Spleen (tissue), 11 donors: ENCODE results near the gene IFNLR1. TPM values are rescaled to one million over a fixed set of nuclear protein-coding genes. Genes with fewer than 3 reads are reported as not detected.

Experiments used
- DNase-seq: peaks from one replicate; pipeline ENCODE4 v3.0.0-alpha.2; 2020
- H3K27ac ChIP-seq, 8 donors: fragments of 200-600 bp; sonication (generic) in 7 of 8; 1 replicate in 4 of 8; 2 replicates in 4 of 8; pipeline versions ENCODE4 v1.5.0 to v1.8.0; 2016 to 2021; ENCODE audit warnings: inconsistent platforms in 4 of 8, mild to moderate bottlenecking in 4 of 8, moderate library complexity in 1 of 8
- H3K27me3 ChIP-seq, 7 donors: fragments of 200-600 bp; sonication (generic) in 6 of 7; replicated peaks in 1 of 7; 1 replicate in 4 of 7; 2 replicates in 3 of 7; pipeline versions ENCODE4 v1.5.0 to v1.8.0; 2016 to 2021; ENCODE audit warnings: inconsistent platforms in 3 of 7, mild to moderate bottlenecking in 1 of 7
- H3K36me3 ChIP-seq, 6 donors: fragments of 200-600 bp; sonication (generic) in 5 of 6; 1 replicate in 4 of 6; 2 replicates in 2 of 6; pipeline versions ENCODE4 v1.5.0 to v1.8.0; 2016 to 2021; ENCODE audit warnings: inconsistent platforms in 2 of 6
- H3K4me1 ChIP-seq, 6 donors: fragments of 200-600 bp; sonication (generic) in 5 of 6; 1 replicate in 3 of 6; 2 replicates in 3 of 6; pipeline versions ENCODE4 v1.5.0 to v1.8.0; 2016 to 2021; ENCODE audit warnings: inconsistent platforms in 3 of 6
- H3K4me3 ChIP-seq, 8 donors: fragments of 200-600 bp; sonication (generic) in 7 of 8; 1 replicate in 4 of 8; 2 replicates in 4 of 8; pipeline versions ENCODE4 v1.5.0 to v1.8.0; 2016 to 2021; ENCODE audit warnings: inconsistent platforms in 4 of 8, mild to moderate bottlenecking in 4 of 8, moderate library complexity in 2 of 8
- H3K9me3 ChIP-seq, 8 donors: fragments of 200-600 bp; sonication (generic) in 7 of 8; 1 replicate in 4 of 8; 2 replicates in 4 of 8; pipeline versions ENCODE4 v1.5.0 to v1.8.0; 2016 to 2021; ENCODE audit warnings: inconsistent platforms in 4 of 8
- POLR2A ChIP-seq, 3 donors: fragments of 450-650 bp; IDR thresholded peaks; one replicate each; pipeline ENCODE4 v1.5.1; 2017; ENCODE audit warnings: antibody characterized with exemption in 3 of 3, mild to moderate bottlenecking in 1 of 3
- POLR2AphosphoS5 ChIP-seq, 3 donors: sonication (generic); formaldehyde crosslinking; IDR thresholded peaks; one replicate each; pipeline ENCODE4 v1.5.1; 2017; ENCODE audit warnings: antibody characterized with exemption in 3 of 3
- WGBS, 5 donors: extraction: QIAGEN DNeasy Blood & Tissue Kit in 3 of 5; methylation state at CpG; one replicate each; pipeline versions ENCODE4 v1.1.5 to v1.1.7; 2013 to 2018; 5-methylcytosine and 5-hydroxymethylcytosine counted together
- intact Hi-C: fragments of 100-400 bp; cut with DNase I; formaldehyde crosslinking; loops from one replicate; pipeline ENCODE4 v1.15.0; 2023; ENCODE audit warnings: low total_unique reads
- polyA plus RNA-seq, 3 donors: library from polyadenylated mRNA; stranded (reverse); fragments of 200-250 nt; gene quantifications; one replicate each; pipeline ENCODE4 v1.2.1, GENCODE V29; 2013
- total RNA-seq, 7 donors: library from RNA; depleted of rRNA in 3 of 7; stranded (reverse); fragments of >200 nt in 3 of 7; fragmentation: NEBNext Ultra II Directional in 4 of 7; extraction: Animal tissue kit (Norgen Biotek cat#: 25700) in 4 of 7; gene quantifications; one replicate each; pipeline versions ENCODE4 v1.1.0 to v1.2.1, GENCODE V29; 2016 to 2021
- TF ChIP-seq, protein P1 (sequence below), 11 experiments: fragments of 200-600 bp in 7 of 11; fragments of 450-650 bp in 4 of 11; sonication (generic) in 4 of 11; IDR thresholded peaks in 8 of 11; conservative IDR thresholded peaks in 3 of 11; 1 replicate in 7 of 11; 2 replicates in 4 of 11; pipeline versions ENCODE4 v1.4.0 to v1.8.0; 2016 to 2021; ENCODE audit warnings: antibody characterized with exemption in 11 of 11, inconsistent platforms in 4 of 11, mild to moderate bottlenecking in 1 of 11
- donor health status: healthy with polysubstance abuse.
- donor health status: DM: no; HTN: no; CAD: no; lungs with moderate emphysema.
- donor health status: DM: no; HTN: no; CAD: no.
- donor health status: Bipolar disorder and iron deficiency.
- donor health status: healthy.
- donor health status: DM: no; HTN: no; CAD: no.
- donor health status: DM: yes; HTN: yes; CAD: no.

IFNLR1 gene
- total and polyA plus RNA-seq, 10 donors: 1.7 to 8.9 (median 3.6) TPM

DNA sequence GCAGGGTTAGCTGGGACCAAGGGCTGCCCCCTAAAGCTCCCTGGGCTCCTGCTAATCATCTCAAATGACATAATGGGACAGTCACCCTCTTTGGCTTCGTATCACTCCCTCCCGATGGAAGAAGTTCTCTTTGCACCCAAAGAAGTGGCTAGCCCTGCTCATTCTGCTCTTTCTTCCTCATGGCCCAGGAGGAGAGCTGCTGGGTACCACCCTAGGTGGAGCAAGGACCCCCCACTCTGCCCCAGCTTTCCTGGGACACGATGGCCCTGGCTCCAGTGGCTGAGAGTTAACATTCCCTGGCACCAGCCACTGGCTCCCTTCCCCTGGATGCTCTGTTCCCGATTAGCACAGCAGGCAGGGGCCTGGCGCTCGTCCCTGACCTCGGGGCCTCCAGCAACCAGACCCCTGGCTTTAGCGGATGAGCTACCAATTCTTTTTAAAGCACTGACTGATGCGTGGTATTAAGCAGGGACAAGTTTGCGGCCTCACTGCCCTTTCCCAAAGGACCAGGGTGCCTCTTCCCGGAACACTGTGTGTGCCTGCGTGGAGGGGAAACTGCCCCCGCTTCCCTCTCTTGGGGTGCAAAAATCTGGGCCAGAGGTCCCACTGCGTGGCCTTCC is 76.3 kb downstream of the IFNLR1 start:
- Histone ChIP-seq H3K4me3 (no peak overlapping the region), H3K9me3 (no peaks in the 10 kb centered on the region), H3K36me3 (no peaks in the 10 kb centered on the region), H3K4me1 (peaks cover 0 to 12% (median 4%) of the 10 kb centered on the region in 6 donors), H3K27me3 (peaks cover 0 to 50% (median 0%) of the 10 kb centered on the region in 7 donors), H3K27ac (no peak overlapping the region)
- WGBS, 5 donors: 67 to 84% (median 81%) methylated on average over 14 of the region's 14 CpGs
- TF ChIP-seq POLR2A (IDR thresholded peaks at IDR 0.05) (no peak), POLR2AphosphoS5 (IDR thresholded peaks at IDR 0.05) (no peak)
- TF ChIP-seq, protein P1, sequence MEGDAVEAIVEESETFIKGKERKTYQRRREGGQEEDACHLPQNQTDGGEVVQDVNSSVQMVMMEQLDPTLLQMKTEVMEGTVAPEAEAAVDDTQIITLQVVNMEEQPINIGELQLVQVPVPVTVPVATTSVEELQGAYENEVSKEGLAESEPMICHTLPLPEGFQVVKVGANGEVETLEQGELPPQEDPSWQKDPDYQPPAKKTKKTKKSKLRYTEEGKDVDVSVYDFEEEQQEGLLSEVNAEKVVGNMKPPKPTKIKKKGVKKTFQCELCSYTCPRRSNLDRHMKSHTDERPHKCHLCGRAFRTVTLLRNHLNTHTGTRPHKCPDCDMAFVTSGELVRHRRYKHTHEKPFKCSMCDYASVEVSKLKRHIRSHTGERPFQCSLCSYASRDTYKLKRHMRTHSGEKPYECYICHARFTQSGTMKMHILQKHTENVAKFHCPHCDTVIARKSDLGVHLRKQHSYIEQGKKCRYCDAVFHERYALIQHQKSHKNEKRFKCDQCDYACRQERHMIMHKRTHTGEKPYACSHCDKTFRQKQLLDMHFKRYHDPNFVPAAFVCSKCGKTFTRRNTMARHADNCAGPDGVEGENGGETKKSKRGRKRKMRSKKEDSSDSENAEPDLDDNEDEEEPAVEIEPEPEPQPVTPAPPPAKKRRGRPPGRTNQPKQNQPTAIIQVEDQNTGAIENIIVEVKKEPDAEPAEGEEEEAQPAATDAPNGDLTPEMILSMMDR (IDR thresholded peaks at IDR 0.05 in 8 of 11, conservative IDR thresholded peaks at IDR 0.05 in 3 of 11): no peak
- intact Hi-C loops: no loop called here
- no peak for DNase-seq

DNA sequence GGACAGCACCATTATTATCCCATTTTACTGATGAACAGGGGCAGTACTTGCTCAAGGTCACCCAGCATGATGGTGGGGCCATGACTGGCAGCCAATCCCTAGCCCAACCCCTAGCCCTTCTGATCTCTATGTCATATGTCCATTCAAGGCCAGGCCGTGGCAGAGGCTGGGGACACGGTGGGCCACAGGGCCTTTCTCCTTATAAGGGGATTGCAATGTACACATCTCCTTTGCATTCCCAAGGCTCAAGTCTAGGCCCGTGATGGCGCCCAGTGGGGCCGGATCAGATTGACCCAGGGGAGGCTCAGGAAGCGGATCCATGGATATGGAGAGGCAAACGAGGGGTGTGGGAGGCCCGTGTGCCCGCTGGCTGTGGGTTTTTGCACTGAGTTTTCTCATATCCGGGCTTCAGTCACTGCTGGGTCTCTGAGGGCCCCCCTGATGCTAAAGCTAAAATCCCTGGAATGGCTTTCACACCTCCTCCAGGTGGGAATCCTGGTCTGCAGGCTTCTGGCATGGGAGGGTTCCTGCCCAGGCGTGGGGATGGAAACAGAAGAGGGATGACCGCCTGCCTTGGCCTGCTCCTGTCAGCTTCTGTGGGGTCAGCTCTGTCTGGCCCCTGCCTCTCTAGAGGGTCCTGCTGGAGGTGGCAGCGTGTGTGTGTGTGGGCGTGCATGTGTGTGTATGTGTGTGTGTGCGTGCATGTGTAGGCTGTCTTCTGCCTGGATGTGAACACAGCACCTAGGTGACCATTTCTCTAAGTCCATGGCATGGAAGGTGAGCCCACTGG is 77.2 kb downstream of the IFNLR1 start:
- TF ChIP-seq, protein P1 (IDR thresholded peaks at IDR 0.05 in 8 of 11, conservative IDR thresholded peaks at IDR 0.05 in 3 of 11): no peak
- TF ChIP-seq POLR2AphosphoS5 (IDR thresholded peaks at IDR 0.05): no peak
- no peak for TF ChIP-seq POLR2A (IDR thresholded peaks at IDR 0.05)
- peaks cover 0 to 42% (median 0%) of the 10 kb centered on the region in 7 donors for H3K27me3 ChIP-seq
- H3K9me3 ChIP-seq: no peaks in the 10 kb centered on the region
- intact Hi-C loops: no loop called here
- DNase-seq: peak; percentile 42
- H3K4me1 ChIP-seq: peaks cover 0 to 12% (median 4%) of the 10 kb centered on the region in 6 donors
- WGBS, 5 donors: 87 to 89% (median 88%) methylated on average over 14 to 15 of the region's 15 CpGs
- H3K36me3 ChIP-seq: no peaks in the 10 kb centered on the region
- no peak overlapping the region for H3K27ac ChIP-seq
- no peak overlapping the region for H3K4me3 ChIP-seq

DNA sequence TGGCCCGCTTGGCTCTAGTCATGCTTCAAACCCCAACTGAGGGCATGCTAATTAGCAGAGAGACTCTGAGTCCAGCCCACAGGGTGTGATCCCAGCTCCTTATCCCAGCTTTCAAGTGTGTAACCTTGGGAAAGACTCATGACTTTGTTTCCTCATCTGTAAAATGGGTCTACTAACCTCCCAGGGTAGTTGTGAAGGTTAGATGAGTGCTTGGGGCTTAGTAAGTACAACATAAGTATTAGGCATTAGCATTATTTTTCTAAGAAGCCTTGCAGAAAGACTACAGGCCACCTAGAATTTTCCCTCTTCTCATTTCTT is 78.0 kb downstream of the IFNLR1 start:
- H3K27me3 ChIP-seq: peaks cover 0 to 34% (median 0%) of the 10 kb centered on the region in 7 donors
- TF ChIP-seq, protein P1 (IDR thresholded peaks at IDR 0.05 in 8 of 11, conservative IDR thresholded peaks at IDR 0.05 in 3 of 11): no peak
- no peak for TF ChIP-seq POLR2A (IDR thresholded peaks at IDR 0.05)
- TF ChIP-seq POLR2AphosphoS5 (IDR thresholded peaks at IDR 0.05): no peak
- intact Hi-C loops: no loop called here
- no peak for DNase-seq
- H3K4me3 ChIP-seq: no peak overlapping the region
- no peak overlapping the region for H3K27ac ChIP-seq
- no peaks in the 10 kb centered on the region for H3K36me3 ChIP-seq
- H3K9me3 ChIP-seq: no peaks in the 10 kb centered on the region
- 29 to 100% (median 61%) methylated on average over 1 of the region's 1 CpG for WGBS, 5 donors
- peaks cover 0 to 12% (median 4%) of the 10 kb centered on the region in 6 donors for H3K4me1 ChIP-seq
